A549 (cell line): Measurements from ENCODE around the gene CFAP73. TPM values are rescaled to one million over a fixed set of nuclear protein-coding genes. Genes with fewer than 3 reads are reported as not detected.

Experiments used
- BHLHE40 ChIP-seq: IDR thresholded peaks from 2 replicates; pipeline ENCODE4 v1.6.1; 2012; ENCODE audit warnings: low read depth, low read length, inconsistent platforms
- CBX2 ChIP-seq: fragments of 200-600 bp; sonication (generic); IDR thresholded peaks from 2 replicates; pipeline ENCODE4 v1.6.1; 2016; ENCODE audit warnings: low read depth, mild to moderate bottlenecking, borderline replicate concordance
- CHD2 ChIP-seq: fragments of 150-350 bp; IDR thresholded peaks from 2 replicates; pipeline ENCODE4 v1.6.1; 2014; ENCODE audit warnings: low read length; ENCODE audit not compliant: partially characterized antibody
- CTCF ChIP-seq: fragments of >200 bp; sonication (Bioruptor Twin); formaldehyde crosslinking; IDR thresholded peaks from 3 replicates; pipeline ENCODE4 v1.5.1; 2016
- EHF ChIP-seq: fragments of 250-450 bp; sonication (Bioruptor Pico); IDR thresholded peaks from 2 replicates; pipeline ENCODE4 v1.5.0; 2020; ENCODE audit warnings: mild to moderate bottlenecking
- ELK1 ChIP-seq: fragments of 150-350 bp; IDR thresholded peaks from 2 replicates; pipeline ENCODE4 v1.6.1; 2014; ENCODE audit warnings: low read depth, mild to moderate bottlenecking, low read length
- EP300 ChIP-seq, 2 experiments: fragments of >200 bp; sonication (Bioruptor Twin); formaldehyde crosslinking; IDR thresholded peaks; 2 replicates in 1 of 2; 3 replicates in 1 of 2; pipeline ENCODE4 v1.6.1; 2016 to 2017
- ESRRA ChIP-seq: fragments of 150-350 bp; IDR thresholded peaks from 2 replicates; pipeline ENCODE4 v1.6.1; 2014; ENCODE audit warnings: mild to moderate bottlenecking, low read length, borderline replicate concordance
- GATA3 ChIP-seq: IDR thresholded peaks from 2 replicates; pipeline ENCODE4 v1.6.1; 2012; ENCODE audit warnings: borderline replicate concordance
- JUNB ChIP-seq: fragments of >200 bp; sonication (Bioruptor Twin); formaldehyde crosslinking; IDR thresholded peaks from 2 replicates; pipeline ENCODE4 v1.6.1; 2016
- KDM1A ChIP-seq: fragments of 200-600 bp; sonication (generic); IDR thresholded peaks from 2 replicates; pipeline ENCODE4 v1.6.1; 2016; ENCODE audit warnings: low read depth, mild to moderate bottlenecking
- KDM5A ChIP-seq: fragments of 200-600 bp; sonication (generic); IDR thresholded peaks from 2 replicates; pipeline ENCODE4 v1.6.1; 2016; ENCODE audit warnings: antibody characterized with exemption, mild to moderate bottlenecking
- MAZ ChIP-seq: fragments of 150-350 bp; IDR thresholded peaks from 2 replicates; pipeline ENCODE4 v1.6.1; 2014; ENCODE audit warnings: antibody characterized with exemption, low read depth, low read length, borderline replicate concordance
- MYC ChIP-seq: IDR thresholded peaks from 2 replicates; pipeline ENCODE4 v1.6.1; 2012; ENCODE audit warnings: mild to moderate bottlenecking, inconsistent platforms, low read length, improper control_type of control experiment, borderline replicate concordance
- NFE2L2 ChIP-seq: fragments of 150-350 bp; conservative IDR thresholded peaks from 2 replicates; pipeline ENCODE4 v1.6.1; 2014; ENCODE audit warnings: low read length
- NPAS2 ChIP-seq: fragments of 250-450 bp; sonication (Bioruptor Pico); IDR thresholded peaks from 2 replicates; pipeline ENCODE4 v1.8.0; 2022; ENCODE audit warnings: mild to moderate bottlenecking, moderate library complexity, borderline replicate concordance
- RAD21 ChIP-seq, 2 experiments: fragments of >200 bp in 1 of 2; sonication (Bioruptor Twin) in 1 of 2; formaldehyde crosslinking in 1 of 2; IDR thresholded peaks in 1 of 2; conservative IDR thresholded peaks in 1 of 2; 2 replicates in 1 of 2; 3 replicates in 1 of 2; pipeline ENCODE4 v1.6.1; 2012 to 2018; ENCODE audit warnings: inconsistent platforms in 1 of 2
- RARB ChIP-seq: fragments of 250-450 bp; sonication (Bioruptor Pico); IDR thresholded peaks from 2 replicates; pipeline ENCODE4 v1.8.0; 2021; ENCODE audit warnings: mild to moderate bottlenecking, moderate library complexity
- REST ChIP-seq: fragments of 200-600 bp; sonication (generic); IDR thresholded peaks from 2 replicates; pipeline ENCODE4 v1.6.1; 2016; ENCODE audit warnings: antibody characterized with exemption, mild to moderate bottlenecking, moderate library complexity
- SREBF2 ChIP-seq: fragments of 450-650 bp; IDR thresholded peaks from 2 replicates; pipeline ENCODE4 v1.6.1; 2014; ENCODE audit warnings: mild to moderate bottlenecking, moderate library complexity
- ZC3H11A ChIP-seq: fragments of 450-650 bp; IDR thresholded peaks from 2 replicates; pipeline ENCODE4 v1.6.1; 2014; ENCODE audit warnings: antibody characterized with exemption, mild to moderate bottlenecking
- ZFP36 ChIP-seq: fragments of 450-650 bp; IDR thresholded peaks from 2 replicates; pipeline ENCODE4 v1.6.1; 2014; ENCODE audit warnings: borderline replicate concordance; ENCODE audit not compliant: partially characterized antibody
- polyA plus RNA-seq, 4 experiments: library from polyadenylated mRNA; depleted of rRNA in 3 of 4; stranded (reverse); fragments of >200 nt; fragmentation: RNase III in 1 of 4; extraction: RNeasy Plus Mini Kit Qiagen cat#74134 plus additional on column Dnase treatment in 1 of 4; gene quantifications; 2 replicates in 3 of 4; 3 replicates in 1 of 4; pipeline ENCODE4 v1.2.3, GENCODE V29; 2011 to 2017

Gene CFAP73
- polyA plus RNA-seq, 2 of the 4 experiments (the other 2 are of a cell fraction), result 0.05 TPM; not detected in 1

- TF ChIP-seq ELK1, result no peak
- TF ChIP-seq ZC3H11A, result no peak
- TF ChIP-seq JUNB, result no peak
- no peak for TF ChIP-seq ESRRA
- 0 out of 2 replicates have a peak, but pooled peaks have one; percentile 39 for TF ChIP-seq MYC
- no peak for TF ChIP-seq KDM1A
- no peak for TF ChIP-seq EHF (CRISPR knock-in tag)
- TF ChIP-seq KDM5A, result no peak
- TF ChIP-seq MAZ, result no peak
- no peak for TF ChIP-seq ZFP36
- no peak for TF ChIP-seq NPAS2 (CRISPR knock-in tag)
- peak; percentile 65 for TF ChIP-seq CTCF
- TF ChIP-seq CBX2, result no peak
- no peak for TF ChIP-seq GATA3
- TF ChIP-seq EP300 (IDR thresholded peaks at IDR 0.05), result no peak
- TF ChIP-seq CHD2, result no peak
- TF ChIP-seq NFE2L2, result no peak
- no peak for TF ChIP-seq RARB (CRISPR knock-in tag)
- peak; percentile 67 to 75 for TF ChIP-seq RAD21 (conservative IDR thresholded peaks at IDR 0.05 in 1 of 2, IDR thresholded peaks at IDR 0.05 in 1 of 2)
- TF ChIP-seq BHLHE40, result no peak
- no peak for TF ChIP-seq SREBF2
- no peak for TF ChIP-seq REST
These were observed 3.6 kb downstream of the CFAP73 start (continued) for GRCh38 chr12:113152835-113153814.
